HL-60 (cell line): ENCODE results near the gene SERPINA5.

Source experiments
- DNase-seq, 2 experiments: peaks; one replicate each; pipeline ENCODE4 v3.0.0-alpha.2; 2010 to 2020; ENCODE audit warnings: low read depth in 1 of 2, low spot score in 1 of 2
- H3K27ac ChIP-seq: fragments of 250-450 bp; sonication (Bioruptor Pico); replicated peaks from 2 replicates; pipeline ENCODE4 v1.5.1; 2020; ENCODE audit warnings: mild to moderate bottlenecking, moderate library complexity
- H3K27me3 ChIP-seq: fragments of 250-450 bp; sonication (Bioruptor Pico); 2 replicates; pipeline ENCODE4 v1.5.1; 2021; ENCODE audit warnings: mild to moderate bottlenecking, moderate library complexity; ENCODE audit not compliant: insufficient read depth, poor library complexity, severe bottlenecking
- H3K4me3 ChIP-seq: replicated peaks from 2 replicates; pipeline ENCODE4 v1.5.1; 2011; ENCODE audit warnings: mild to moderate bottlenecking, control low read depth, low read length; ENCODE audit not compliant: insufficient read depth
- GABPA ChIP-seq: IDR thresholded peaks from 2 replicates; pipeline ENCODE4 v1.6.1; 2012; ENCODE audit warnings: low read depth
- POLR2AphosphoS5 ChIP-seq: IDR thresholded peaks from 2 replicates; pipeline ENCODE4 v1.6.1; 2012; ENCODE audit warnings: low read depth
- SPI1 ChIP-seq: IDR thresholded peaks from 2 replicates; pipeline ENCODE4 v1.6.1; 2012; ENCODE audit warnings: low read depth, mild to moderate bottlenecking, borderline replicate concordance
- TF ChIP-seq, protein P1 (sequence below): IDR thresholded peaks from 2 replicates; pipeline ENCODE4 v1.6.1; 2012; ENCODE audit warnings: low read depth; ENCODE audit not compliant: insufficient replicate concordance
- TF ChIP-seq, protein P2 (sequence below): IDR thresholded peaks from one replicate; pipeline ENCODE4 v1.5.1; 2011; ENCODE audit warnings: low read length, control low read depth, inconsistent platforms; ENCODE audit not compliant: insufficient read depth

Gene SERPINA5

DNA sequence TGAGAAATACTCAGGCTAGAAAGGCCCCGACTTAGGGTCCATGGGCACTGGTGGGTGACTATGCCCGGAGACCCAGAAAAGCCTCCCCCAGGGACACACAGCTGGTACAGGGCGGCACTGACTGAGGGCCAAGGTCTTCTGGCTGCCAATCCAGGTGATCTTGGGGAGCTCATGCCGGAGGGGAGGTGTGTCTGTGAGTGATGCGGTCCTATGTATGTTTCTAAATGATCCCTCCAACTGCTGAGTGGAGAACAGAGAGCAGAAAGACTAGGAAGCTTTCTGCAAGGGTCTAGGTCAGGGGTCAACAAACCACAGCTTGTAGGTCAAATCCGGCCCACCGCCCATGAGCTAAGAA lies 19.6 kb upstream of the SERPINA5 start:
- Histone ChIP-seq H3K27me3 (no peaks in the 10 kb centered on the region), H3K4me3 (no peak overlapping the region), H3K27ac (no peak overlapping the region)
- TF ChIP-seq, protein P1, sequence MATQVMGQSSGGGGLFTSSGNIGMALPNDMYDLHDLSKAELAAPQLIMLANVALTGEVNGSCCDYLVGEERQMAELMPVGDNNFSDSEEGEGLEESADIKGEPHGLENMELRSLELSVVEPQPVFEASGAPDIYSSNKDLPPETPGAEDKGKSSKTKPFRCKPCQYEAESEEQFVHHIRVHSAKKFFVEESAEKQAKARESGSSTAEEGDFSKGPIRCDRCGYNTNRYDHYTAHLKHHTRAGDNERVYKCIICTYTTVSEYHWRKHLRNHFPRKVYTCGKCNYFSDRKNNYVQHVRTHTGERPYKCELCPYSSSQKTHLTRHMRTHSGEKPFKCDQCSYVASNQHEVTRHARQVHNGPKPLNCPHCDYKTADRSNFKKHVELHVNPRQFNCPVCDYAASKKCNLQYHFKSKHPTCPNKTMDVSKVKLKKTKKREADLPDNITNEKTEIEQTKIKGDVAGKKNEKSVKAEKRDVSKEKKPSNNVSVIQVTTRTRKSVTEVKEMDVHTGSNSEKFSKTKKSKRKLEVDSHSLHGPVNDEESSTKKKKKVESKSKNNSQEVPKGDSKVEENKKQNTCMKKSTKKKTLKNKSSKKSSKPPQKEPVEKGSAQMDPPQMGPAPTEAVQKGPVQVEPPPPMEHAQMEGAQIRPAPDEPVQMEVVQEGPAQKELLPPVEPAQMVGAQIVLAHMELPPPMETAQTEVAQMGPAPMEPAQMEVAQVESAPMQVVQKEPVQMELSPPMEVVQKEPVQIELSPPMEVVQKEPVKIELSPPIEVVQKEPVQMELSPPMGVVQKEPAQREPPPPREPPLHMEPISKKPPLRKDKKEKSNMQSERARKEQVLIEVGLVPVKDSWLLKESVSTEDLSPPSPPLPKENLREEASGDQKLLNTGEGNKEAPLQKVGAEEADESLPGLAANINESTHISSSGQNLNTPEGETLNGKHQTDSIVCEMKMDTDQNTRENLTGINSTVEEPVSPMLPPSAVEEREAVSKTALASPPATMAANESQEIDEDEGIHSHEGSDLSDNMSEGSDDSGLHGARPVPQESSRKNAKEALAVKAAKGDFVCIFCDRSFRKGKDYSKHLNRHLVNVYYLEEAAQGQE, result no peak
- TF ChIP-seq GABPA (no peak), SPI1 (no peak), POLR2AphosphoS5 (no peak)
- TF ChIP-seq, protein P2, sequence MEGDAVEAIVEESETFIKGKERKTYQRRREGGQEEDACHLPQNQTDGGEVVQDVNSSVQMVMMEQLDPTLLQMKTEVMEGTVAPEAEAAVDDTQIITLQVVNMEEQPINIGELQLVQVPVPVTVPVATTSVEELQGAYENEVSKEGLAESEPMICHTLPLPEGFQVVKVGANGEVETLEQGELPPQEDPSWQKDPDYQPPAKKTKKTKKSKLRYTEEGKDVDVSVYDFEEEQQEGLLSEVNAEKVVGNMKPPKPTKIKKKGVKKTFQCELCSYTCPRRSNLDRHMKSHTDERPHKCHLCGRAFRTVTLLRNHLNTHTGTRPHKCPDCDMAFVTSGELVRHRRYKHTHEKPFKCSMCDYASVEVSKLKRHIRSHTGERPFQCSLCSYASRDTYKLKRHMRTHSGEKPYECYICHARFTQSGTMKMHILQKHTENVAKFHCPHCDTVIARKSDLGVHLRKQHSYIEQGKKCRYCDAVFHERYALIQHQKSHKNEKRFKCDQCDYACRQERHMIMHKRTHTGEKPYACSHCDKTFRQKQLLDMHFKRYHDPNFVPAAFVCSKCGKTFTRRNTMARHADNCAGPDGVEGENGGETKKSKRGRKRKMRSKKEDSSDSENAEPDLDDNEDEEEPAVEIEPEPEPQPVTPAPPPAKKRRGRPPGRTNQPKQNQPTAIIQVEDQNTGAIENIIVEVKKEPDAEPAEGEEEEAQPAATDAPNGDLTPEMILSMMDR, result no peak
- DNase-seq, result no peak

DNA sequence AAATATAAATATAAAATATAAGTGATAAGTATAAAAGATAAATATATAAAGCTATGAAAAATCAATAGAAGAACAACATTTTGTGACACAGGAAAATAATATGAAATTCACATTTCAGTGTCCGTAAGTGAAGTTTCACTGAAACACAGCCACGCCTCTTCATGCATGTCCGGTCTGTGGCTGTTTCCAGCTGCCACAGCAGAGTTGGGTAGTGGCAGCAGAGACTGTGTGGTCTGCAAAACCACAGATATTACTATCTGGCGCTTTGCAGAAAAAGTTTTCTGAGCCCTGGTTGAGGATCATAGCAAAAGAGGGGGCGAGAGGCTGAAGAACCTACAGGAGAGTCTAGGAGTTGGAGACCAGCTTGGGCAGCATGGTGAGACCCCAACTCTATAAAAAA lies 19.2 kb upstream of the SERPINA5 start:
- DNase-seq, result no peak
- TF ChIP-seq, protein P2, result no peak
- TF ChIP-seq, protein P1, result no peak
- TF ChIP-seq GABPA, result no peak
- TF ChIP-seq SPI1, result no peak
- no peak for TF ChIP-seq POLR2AphosphoS5
- Histone ChIP-seq H3K4me3 (no peak overlapping the region), H3K27ac (no peak overlapping the region), H3K27me3 (no peaks in the 10 kb centered on the region)

DNA sequence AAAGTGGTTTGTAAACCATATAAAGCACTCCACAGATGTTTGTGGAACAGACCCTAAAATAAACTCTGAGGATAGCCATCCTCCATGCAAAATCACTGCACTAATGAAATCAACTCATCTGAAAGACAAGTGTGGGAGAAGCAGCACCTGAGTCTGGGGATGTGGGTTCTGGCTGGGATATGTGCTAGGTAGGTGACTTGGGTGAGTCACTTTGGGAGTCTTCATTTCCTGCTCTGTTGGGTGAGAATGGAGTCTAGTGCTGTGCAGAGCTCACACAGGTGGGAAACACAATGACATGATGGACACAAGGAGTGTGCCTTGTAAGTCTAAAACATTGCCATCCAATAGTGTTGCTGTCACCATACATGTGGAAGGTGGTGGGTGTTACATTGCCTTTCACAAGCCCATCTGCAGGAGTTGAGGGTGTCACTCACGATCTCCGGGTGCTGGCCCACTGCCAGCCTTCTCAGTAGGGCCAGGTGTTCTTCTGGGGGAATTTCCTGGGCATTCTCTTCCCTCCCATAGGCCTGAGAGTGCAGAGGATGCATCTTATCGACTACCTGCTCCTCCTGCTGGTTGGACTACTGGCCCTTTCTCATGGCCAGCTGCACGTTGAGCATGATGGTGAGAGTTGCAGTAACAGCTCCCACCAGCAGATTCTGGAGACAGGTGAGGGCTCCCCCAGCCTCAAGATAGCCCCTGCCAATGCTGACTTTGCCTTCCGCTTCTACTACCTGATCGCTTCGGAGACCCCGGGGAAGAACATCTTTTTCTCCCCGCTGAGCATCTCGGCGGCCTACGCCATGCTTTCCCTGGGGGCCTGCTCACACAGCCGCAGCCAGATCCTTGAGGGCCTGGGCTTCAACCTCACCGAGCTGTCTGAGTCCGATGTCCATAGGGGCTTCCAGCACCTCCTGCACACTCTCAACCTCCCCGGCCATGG lies 18.0 kb upstream of the SERPINA5 start:
- Histone ChIP-seq H3K4me3 (no peak overlapping the region), H3K27ac (no peak overlapping the region), H3K27me3 (no peaks in the 10 kb centered on the region)
- TF ChIP-seq POLR2AphosphoS5 (no peak), SPI1 (no peak), GABPA (no peak)
- TF ChIP-seq, protein P1, result no peak
- TF ChIP-seq, protein P2, result no peak
- DNase-seq, result no peak
